HL-60 (cell line): ENCODE data around the gene DNMT3L.

ENCODE experiments used
- DNase-seq, 2 experiments: peaks; one replicate each; pipeline ENCODE4 v3.0.0-alpha.2; 2010 to 2020; ENCODE audit warnings: low read depth in 1 of 2, low spot score in 1 of 2
- H3K27ac ChIP-seq: fragments of 250-450 bp; sonication (Bioruptor Pico); replicated peaks from 2 replicates; pipeline ENCODE4 v1.5.1; 2020; ENCODE audit warnings: mild to moderate bottlenecking, moderate library complexity
- H3K27me3 ChIP-seq: fragments of 250-450 bp; sonication (Bioruptor Pico); 2 replicates; pipeline ENCODE4 v1.5.1; 2021; ENCODE audit warnings: mild to moderate bottlenecking, moderate library complexity; ENCODE audit not compliant: insufficient read depth, poor library complexity, severe bottlenecking
- H3K4me3 ChIP-seq: replicated peaks from 2 replicates; pipeline ENCODE4 v1.5.1; 2011; ENCODE audit warnings: mild to moderate bottlenecking, control low read depth, low read length; ENCODE audit not compliant: insufficient read depth
- CTCF ChIP-seq: IDR thresholded peaks from one replicate; pipeline ENCODE4 v1.5.1; 2011; ENCODE audit warnings: low read length, control low read depth, inconsistent platforms; ENCODE audit not compliant: insufficient read depth
- GABPA ChIP-seq: IDR thresholded peaks from 2 replicates; pipeline ENCODE4 v1.6.1; 2012; ENCODE audit warnings: low read depth
- POLR2AphosphoS5 ChIP-seq: IDR thresholded peaks from 2 replicates; pipeline ENCODE4 v1.6.1; 2012; ENCODE audit warnings: low read depth
- REST ChIP-seq: IDR thresholded peaks from 2 replicates; pipeline ENCODE4 v1.6.1; 2012; ENCODE audit warnings: low read depth; ENCODE audit not compliant: insufficient replicate concordance
- SPI1 ChIP-seq: IDR thresholded peaks from 2 replicates; pipeline ENCODE4 v1.6.1; 2012; ENCODE audit warnings: low read depth, mild to moderate bottlenecking, borderline replicate concordance

Gene DNMT3L

GRCh38 chr21:44273046-44273445 lies 11.3 kb upstream of the DNMT3L start:
- Histone ChIP-seq H3K27me3 (no peaks in the 10 kb centered on the region), H3K4me3 (no peak overlapping the region), H3K27ac (no peak overlapping the region)
- DNase-seq = no peak
- TF ChIP-seq SPI1 (no peak), CTCF (no peak), GABPA (no peak), REST (no peak), POLR2AphosphoS5 (no peak)

GRCh38 chr21:44272284-44272858 lies 10.7 kb upstream of the DNMT3L start:
- Histone ChIP-seq H3K27me3 (no peaks in the 10 kb centered on the region), H3K4me3 (no peak overlapping the region), H3K27ac (no peak overlapping the region)
- DNase-seq = no peak
- no peak for TF ChIP-seq CTCF
- no peak for TF ChIP-seq POLR2AphosphoS5
- TF ChIP-seq SPI1 = no peak
- no peak for TF ChIP-seq REST
- TF ChIP-seq GABPA = no peak

- no peaks in the 10 kb centered on the region for H3K27me3 ChIP-seq
- no peak for DNase-seq
- H3K4me3 ChIP-seq = no peak overlapping the region
- no peak overlapping the region for H3K27ac ChIP-seq
- TF ChIP-seq SPI1 (no peak), REST (no peak), POLR2AphosphoS5 (no peak), CTCF (no peak), GABPA (no peak)
Observed at GRCh38 chr21:44271558-44272283, 10.0 kb upstream of the DNMT3L start.
